RWPE2 (cell line): Measurements from ENCODE around the gene KRTAP9-4.
"Not testable (repeated sequence)": the region's sequence is repeated elsewhere in the genome, so short reads cannot be mapped to it uniquely, and the experiment has no call there.

Source experiments
- ATAC-seq: fragments of 200-7000 bp; cut with Tn5 transposase; 3 replicates; pipeline ENCODE4 v1.9.1; 2021; ENCODE audit warnings: low read depth
- DNase-seq: peaks from one replicate; pipeline ENCODE4 v3.0.0-alpha.2; 2020; ENCODE audit warnings: low spot score
- H3K27ac ChIP-seq: fragments of 450-650 bp; 2 replicates; pipeline ENCODE4 v1.5.1; 2017; ENCODE audit warnings: mild to moderate bottlenecking; ENCODE audit not compliant: poor library complexity, severe bottlenecking
- H3K27me3 ChIP-seq: fragments of 250-450 bp; sonication (Bioruptor Pico); 2 replicates; pipeline ENCODE4 v1.5.1; 2021; ENCODE audit warnings: mild to moderate bottlenecking, moderate library complexity; ENCODE audit not compliant: insufficient read depth, poor library complexity, severe bottlenecking
- H3K36me3 ChIP-seq: fragments of 250-450 bp; sonication (Bioruptor Pico); 2 replicates; pipeline ENCODE4 v1.5.1; 2020; ENCODE audit warnings: low read depth, mild to moderate bottlenecking, moderate library complexity
- H3K4me1 ChIP-seq: fragments of 250-450 bp; sonication (Bioruptor Pico); 2 replicates; pipeline ENCODE4 v1.5.1; 2021; ENCODE audit warnings: mild to moderate bottlenecking, moderate library complexity; ENCODE audit not compliant: insufficient read depth, poor library complexity, severe bottlenecking
- H3K4me3 ChIP-seq: fragments of 250-450 bp; sonication (Bioruptor Pico); 2 replicates; pipeline ENCODE4 v1.5.1; 2021; ENCODE audit warnings: mild to moderate bottlenecking, moderate library complexity; ENCODE audit not compliant: severe bottlenecking
- H3K9me3 ChIP-seq: fragments of 250-450 bp; sonication (Bioruptor Pico); 2 replicates; pipeline ENCODE4 v1.5.1; 2021; ENCODE audit warnings: mild to moderate bottlenecking, moderate library complexity; ENCODE audit not compliant: severe bottlenecking
- CTCF ChIP-seq: fragments of 450-650 bp; IDR thresholded peaks from one replicate; pipeline ENCODE4 v1.5.1; 2017; ENCODE audit warnings: mild to moderate bottlenecking, moderate library complexity; ENCODE audit not compliant: poor library complexity, severe bottlenecking

KRTAP9-4 gene

GRCh38 chr17:41271858-41272257, 22.4 kb downstream of the KRTAP9-4 start:
- H3K27ac ChIP-seq, result no peak overlapping the region
- H3K4me1 ChIP-seq, result no peaks in the 10 kb centered on the region
- no peaks in the 10 kb centered on the region for H3K36me3 ChIP-seq
- no peak for TF ChIP-seq CTCF
- ATAC-seq, result no peak
- no peaks in the 10 kb centered on the region for H3K9me3 ChIP-seq
- no peaks in the 10 kb centered on the region for H3K27me3 ChIP-seq
- DNase-seq, result no peak
- H3K4me3 ChIP-seq, result no peak overlapping the region

GRCh38 chr17:41275648-41276190, 26.2 kb downstream of the KRTAP9-4 start, which contains the start of gene KRTAP9-7:
Gene KRTAP9-7 (plus strand): TSS chr17:41275698. CDS start chr17:41275698, 0 bp downstream.
- not testable (repeated sequence) for H3K27me3 ChIP-seq, ATAC-seq, H3K36me3 ChIP-seq, H3K27ac ChIP-seq, H3K9me3 ChIP-seq, H3K4me1 ChIP-seq, DNase-seq, H3K4me3 ChIP-seq

GRCh38 chr17:41278176-41278955, 28.9 kb downstream of the KRTAP9-4 start:
- Histone ChIP-seq H3K9me3 (no peaks in the 10 kb centered on the region), H3K27ac (no peak overlapping the region), H3K4me3 (no peak overlapping the region), H3K4me1 (no peaks in the 10 kb centered on the region), H3K27me3 (no peaks in the 10 kb centered on the region), H3K36me3 (no peaks in the 10 kb centered on the region)
- no peak for DNase-seq
- no peak for ATAC-seq
- TF ChIP-seq CTCF, result no peak

GRCh38 chr17:41284043-41284442, 34.6 kb downstream of the KRTAP9-4 start:
- no peak for ATAC-seq
- TF ChIP-seq CTCF, result no peak
- Histone ChIP-seq H3K27me3 (no peaks in the 10 kb centered on the region), H3K36me3 (no peaks in the 10 kb centered on the region), H3K9me3 (no peaks in the 10 kb centered on the region), H3K4me3 (no peak overlapping the region), H3K4me1 (no peaks in the 10 kb centered on the region), H3K27ac (no peak overlapping the region)
- DNase-seq, result no peak

- Histone ChIP-seq H3K27me3 (no peaks in the 10 kb centered on the region), H3K27ac (no peak overlapping the region), H3K9me3 (no peaks in the 10 kb centered on the region), H3K4me3 (no peak overlapping the region), H3K36me3 (no peaks in the 10 kb centered on the region), H3K4me1 (no peaks in the 10 kb centered on the region)
- ATAC-seq (no peak), DNase-seq (no peak)
- no peak for TF ChIP-seq CTCF
These were observed 35.1 kb downstream of the KRTAP9-4 start for GRCh38 chr17:41284546-41284945.
